ENCODE results near the gene SCN3B. TPM values are rescaled to one million over a fixed set of nuclear protein-coding genes. Genes with fewer than 3 reads are reported as not detected.

The SCN3B gene
- total and polyA plus RNA-seq, 9 donors = 12.8 to 28.2 (median 19.2) TPM

DNA sequence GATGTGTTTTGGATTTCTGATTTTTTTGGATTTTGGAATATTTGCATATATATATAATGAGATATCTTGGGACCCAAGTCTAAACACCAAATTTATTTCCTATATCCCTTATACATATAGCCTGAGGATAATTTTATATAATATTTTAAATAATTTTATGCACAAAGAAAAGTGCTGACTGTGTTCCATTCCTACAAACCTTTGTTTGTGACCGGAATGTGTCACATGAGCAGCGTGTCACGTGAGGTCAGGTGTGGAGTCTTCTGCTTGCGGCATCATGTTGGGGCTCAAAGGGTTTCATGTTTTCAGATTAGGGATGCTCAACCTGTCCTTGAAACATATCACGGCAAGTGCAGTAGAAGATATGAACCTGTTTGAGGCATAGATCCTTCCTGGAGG lies 65.6 kb downstream of the SCN3B start:
- peaks cover 54% of the 10 kb centered on the region for H3K4me1 ChIP-seq (ENCODE audit: control insufficient read depth, insufficient read depth, low read length)
- WGBS (ENCODE audit: insufficient coverage) = 100% methylated on average over 5 of the region's 5 CpGs
- H3K36me3 ChIP-seq (ENCODE audit: control insufficient read depth, insufficient read depth, low read length) = no peaks in the 10 kb centered on the region
- no peaks in the 10 kb centered on the region for H3K9me3 ChIP-seq (replicated peaks; ENCODE audit: control insufficient read depth, low read depth, low read length)
- H3K27me3 ChIP-seq (ENCODE audit: control insufficient read depth, insufficient read depth, low read length) = no peaks in the 10 kb centered on the region
- no peak for DNase-seq
- no peak overlapping the region for H3K4me3 ChIP-seq (ENCODE audit: low read length)
- no peak overlapping the region for H3K27ac ChIP-seq (ENCODE audit: low read length)

DNA sequence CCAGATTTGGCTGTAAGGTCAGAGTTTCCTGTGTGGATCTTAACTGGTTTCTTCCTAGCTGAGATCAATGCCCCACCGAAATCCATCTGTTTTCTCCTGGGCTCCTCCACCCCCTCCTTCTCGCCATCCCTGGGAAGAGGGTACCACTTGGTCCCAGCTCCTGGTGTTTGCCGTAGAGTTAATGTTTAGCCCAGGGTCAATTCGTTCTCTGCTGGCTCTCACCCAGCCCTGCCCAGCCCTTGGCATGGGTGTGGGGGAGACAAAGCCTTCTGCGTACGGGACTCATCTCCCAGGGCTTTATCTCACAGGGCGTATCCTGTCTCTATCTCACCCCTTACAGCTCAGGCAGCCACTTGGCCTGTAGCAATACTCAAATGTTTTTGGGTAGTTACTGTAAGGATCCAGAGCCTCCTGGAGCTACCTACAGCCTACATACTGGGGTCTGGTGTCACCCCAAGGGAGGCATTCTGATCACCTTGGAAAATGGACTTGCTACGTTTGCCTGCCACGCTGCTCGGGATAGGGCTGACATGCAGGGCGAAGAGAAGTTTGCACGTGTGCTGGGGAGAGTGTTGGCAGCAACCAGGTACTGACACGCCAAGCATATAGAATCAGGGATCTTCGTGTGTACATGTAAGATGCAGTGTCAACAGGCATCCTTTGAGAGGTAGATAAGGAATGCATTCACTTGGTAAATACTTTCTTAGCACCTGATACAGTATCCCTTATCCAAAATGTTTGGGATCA lies 66.1 kb downstream of the SCN3B start:
- Histone ChIP-seq H3K36me3 (ENCODE audit: control insufficient read depth, insufficient read depth, low read length) (no peaks in the 10 kb centered on the region), H3K27me3 (ENCODE audit: control insufficient read depth, insufficient read depth, low read length) (no peaks in the 10 kb centered on the region), H3K27ac (ENCODE audit: low read length) (no peak overlapping the region), H3K9me3 (replicated peaks; ENCODE audit: control insufficient read depth, low read depth, low read length) (no peaks in the 10 kb centered on the region), H3K4me3 (ENCODE audit: low read length) (no peak overlapping the region), H3K4me1 (ENCODE audit: control insufficient read depth, insufficient read depth, low read length) (peaks cover 54% of the 10 kb centered on the region)
- no peak for DNase-seq
- WGBS (ENCODE audit: insufficient coverage) = 74% methylated on average over 10 of the region's 14 CpGs

DNA sequence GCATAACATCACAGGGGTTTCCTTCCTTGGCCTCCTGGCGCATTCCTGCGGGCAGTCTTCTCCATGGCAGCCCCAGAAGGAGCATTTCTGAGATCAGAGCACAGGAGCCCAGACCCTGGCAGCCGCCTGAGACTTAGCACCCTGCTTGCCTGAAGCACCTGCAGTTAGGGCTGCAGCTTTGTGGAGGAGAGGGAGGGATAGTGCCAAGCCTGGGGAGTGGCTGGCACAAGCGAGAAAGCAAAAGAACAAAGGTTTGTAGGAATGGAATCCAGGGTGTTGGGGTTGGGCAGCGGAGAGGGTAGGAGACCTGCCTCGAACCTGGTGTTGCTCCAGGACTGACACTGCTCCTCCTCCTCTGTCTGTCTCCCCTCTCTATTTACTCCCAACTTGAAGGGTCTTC lies 66.9 kb downstream of the SCN3B start:
- no peaks in the 10 kb centered on the region for H3K27me3 ChIP-seq (ENCODE audit: control insufficient read depth, insufficient read depth, low read length)
- no peak overlapping the region for H3K4me3 ChIP-seq (ENCODE audit: low read length)
- WGBS (ENCODE audit: insufficient coverage) = 92% methylated on average over 4 of the region's 6 CpGs
- no peak overlapping the region for H3K27ac ChIP-seq (ENCODE audit: low read length)
- H3K9me3 ChIP-seq (replicated peaks; ENCODE audit: control insufficient read depth, low read depth, low read length) = no peaks in the 10 kb centered on the region
- peaks cover 54% of the 10 kb centered on the region for H3K4me1 ChIP-seq (ENCODE audit: control insufficient read depth, insufficient read depth, low read length)
- no peaks in the 10 kb centered on the region for H3K36me3 ChIP-seq (ENCODE audit: control insufficient read depth, insufficient read depth, low read length)
- DNase-seq = no peak

DNA sequence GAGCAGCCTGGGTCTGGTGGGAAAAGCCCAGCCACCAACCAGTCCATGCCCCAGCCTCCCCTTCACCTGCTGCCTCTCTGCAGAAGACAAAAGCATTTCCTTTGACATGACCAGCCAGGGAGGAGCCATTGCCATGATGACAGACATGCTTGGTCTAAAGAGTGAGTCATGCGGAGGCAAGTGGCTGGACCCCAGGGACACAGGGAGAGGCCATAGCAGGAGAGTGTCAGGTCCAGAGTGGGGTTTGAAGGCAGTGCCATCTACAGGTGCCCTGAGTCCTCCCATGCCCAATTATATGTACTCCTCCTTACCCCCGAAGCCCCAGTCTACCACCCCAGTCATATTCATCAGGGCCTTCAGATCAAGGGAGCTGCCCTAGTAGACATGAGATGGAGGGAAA lies 67.4 kb downstream of the SCN3B start:
- no peaks in the 10 kb centered on the region for H3K36me3 ChIP-seq (ENCODE audit: control insufficient read depth, insufficient read depth, low read length)
- DNase-seq = no peak
- no peak overlapping the region for H3K4me3 ChIP-seq (ENCODE audit: low read length)
- H3K4me1 ChIP-seq (ENCODE audit: control insufficient read depth, insufficient read depth, low read length) = peaks cover 54% of the 10 kb centered on the region
- H3K27me3 ChIP-seq (ENCODE audit: control insufficient read depth, insufficient read depth, low read length) = no peaks in the 10 kb centered on the region
- WGBS (ENCODE audit: insufficient coverage) = 80% methylated on average over 1 of the region's 2 CpGs
- H3K27ac ChIP-seq (ENCODE audit: low read length) = no peak overlapping the region
- no peaks in the 10 kb centered on the region for H3K9me3 ChIP-seq (replicated peaks; ENCODE audit: control insufficient read depth, low read depth, low read length)

DNA sequence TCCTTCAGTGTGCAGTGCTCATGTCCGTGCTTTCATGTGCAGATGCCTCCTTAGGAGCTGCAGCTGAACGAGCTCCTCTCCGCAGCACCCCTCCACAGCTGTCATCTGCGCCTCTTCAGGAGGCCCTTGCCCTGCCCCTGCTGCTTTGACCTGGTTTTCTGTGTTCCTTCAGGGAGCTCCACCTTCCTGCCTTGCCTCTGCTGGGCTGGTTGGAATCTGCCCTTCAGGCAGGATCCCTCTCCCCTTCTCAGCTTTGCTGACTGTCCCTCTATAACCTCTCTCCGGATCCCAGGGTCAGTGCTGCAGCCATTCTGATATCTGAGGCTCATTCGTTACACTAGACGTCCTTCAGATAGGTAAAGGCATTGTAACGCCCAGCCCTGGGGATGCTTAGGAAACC lies 67.9 kb downstream of the SCN3B start:
- no peaks in the 10 kb centered on the region for H3K9me3 ChIP-seq (replicated peaks; ENCODE audit: control insufficient read depth, low read depth, low read length)
- no peaks in the 10 kb centered on the region for H3K27me3 ChIP-seq (ENCODE audit: control insufficient read depth, insufficient read depth, low read length)
- WGBS (ENCODE audit: insufficient coverage) = 71% methylated on average over 8 of the region's 8 CpGs
- DNase-seq = no peak
- no peaks in the 10 kb centered on the region for H3K36me3 ChIP-seq (ENCODE audit: control insufficient read depth, insufficient read depth, low read length)
- peaks cover 50% of the 10 kb centered on the region for H3K4me1 ChIP-seq (ENCODE audit: control insufficient read depth, insufficient read depth, low read length)
- H3K27ac ChIP-seq (ENCODE audit: low read length) = no peak overlapping the region
- no peak overlapping the region for H3K4me3 ChIP-seq (ENCODE audit: low read length)

DNA sequence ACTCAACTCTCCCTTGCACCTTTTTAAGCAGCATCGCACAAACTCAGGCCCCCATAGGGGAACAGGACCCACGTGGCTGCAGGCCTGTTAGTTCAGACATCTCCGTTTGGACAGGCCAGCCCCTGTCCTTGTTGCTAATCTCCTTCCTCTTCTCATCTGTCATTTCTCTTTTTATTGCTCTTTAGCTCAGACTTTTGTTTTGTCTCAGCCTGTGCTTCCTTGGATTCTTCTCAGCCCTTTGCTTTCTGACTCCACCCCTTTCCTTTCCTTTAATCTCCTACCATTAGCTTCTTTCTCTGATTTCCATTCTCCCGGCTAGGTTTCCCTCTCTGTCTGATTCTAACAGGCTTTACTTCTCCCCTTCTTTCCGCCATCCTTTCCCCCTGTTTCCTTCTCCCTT lies 68.7 kb downstream of the SCN3B start:
- no peak overlapping the region for H3K27ac ChIP-seq (ENCODE audit: low read length)
- H3K36me3 ChIP-seq (ENCODE audit: control insufficient read depth, insufficient read depth, low read length) = no peaks in the 10 kb centered on the region
- H3K4me3 ChIP-seq (ENCODE audit: low read length) = no peak overlapping the region
- peaks cover 41% of the 10 kb centered on the region for H3K4me1 ChIP-seq (ENCODE audit: control insufficient read depth, insufficient read depth, low read length)
- H3K9me3 ChIP-seq (replicated peaks; ENCODE audit: control insufficient read depth, low read depth, low read length) = no peaks in the 10 kb centered on the region
- DNase-seq = no peak
- no peaks in the 10 kb centered on the region for H3K27me3 ChIP-seq (ENCODE audit: control insufficient read depth, insufficient read depth, low read length)
- WGBS (ENCODE audit: insufficient coverage) = 23% methylated on average over 4 of the region's 5 CpGs

DNA sequence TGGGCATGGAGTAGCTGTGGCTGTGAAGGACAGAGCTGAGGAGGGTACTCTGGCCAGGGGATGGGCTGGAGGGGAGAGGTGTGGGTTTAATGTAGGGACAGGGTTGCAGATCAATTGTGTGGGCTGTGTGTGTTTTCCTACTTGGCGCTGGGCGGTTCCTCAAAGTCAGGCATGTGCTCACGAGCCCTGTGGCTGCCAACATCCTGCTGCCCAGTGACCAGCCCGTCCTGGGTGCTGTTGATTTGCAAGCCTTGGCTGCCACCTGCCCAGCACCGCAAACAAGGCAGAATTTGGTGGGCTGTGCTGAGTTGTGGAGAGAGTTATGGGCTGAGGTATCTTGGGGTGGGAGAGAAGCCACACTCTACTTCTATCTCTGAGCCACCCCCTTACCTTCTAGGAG lies 69.2 kb downstream of the SCN3B start:
- H3K9me3 ChIP-seq (replicated peaks; ENCODE audit: control insufficient read depth, low read depth, low read length) = no peaks in the 10 kb centered on the region
- H3K4me1 ChIP-seq (ENCODE audit: control insufficient read depth, insufficient read depth, low read length) = peaks cover 40% of the 10 kb centered on the region
- no peaks in the 10 kb centered on the region for H3K27me3 ChIP-seq (ENCODE audit: control insufficient read depth, insufficient read depth, low read length)
- no peak overlapping the region for H3K27ac ChIP-seq (ENCODE audit: low read length)
- WGBS (ENCODE audit: insufficient coverage) = 86% methylated on average over 4 of the region's 5 CpGs
- no peak overlapping the region for H3K4me3 ChIP-seq (ENCODE audit: low read length)
- no peaks in the 10 kb centered on the region for H3K36me3 ChIP-seq (ENCODE audit: control insufficient read depth, insufficient read depth, low read length)
- no peak for DNase-seq

DNA sequence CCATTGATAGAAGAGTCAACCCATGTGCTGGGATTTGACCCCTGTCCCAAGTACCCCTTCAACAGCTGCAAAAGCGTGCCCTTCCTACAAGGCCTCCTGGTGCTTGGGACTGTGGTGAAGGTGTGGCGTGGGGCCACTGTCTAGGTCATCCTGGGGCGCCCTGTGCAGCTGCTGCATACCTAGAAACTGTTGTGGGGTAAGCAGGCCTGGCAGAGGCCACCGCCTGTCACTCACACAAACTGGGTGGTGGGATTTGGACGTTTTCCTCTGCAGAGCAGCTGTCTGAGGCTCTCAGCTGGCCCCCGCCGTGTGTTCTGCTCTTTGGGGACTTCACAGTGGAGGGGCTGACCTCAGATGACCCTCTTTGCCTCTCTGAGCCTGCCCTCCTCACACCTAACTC lies 69.7 kb downstream of the SCN3B start:
- 52% methylated on average over 6 of the region's 7 CpGs for WGBS (ENCODE audit: insufficient coverage)
- Histone ChIP-seq H3K27ac (ENCODE audit: low read length) (no peak overlapping the region), H3K4me3 (ENCODE audit: low read length) (no peak overlapping the region), H3K27me3 (ENCODE audit: control insufficient read depth, insufficient read depth, low read length) (no peaks in the 10 kb centered on the region), H3K4me1 (ENCODE audit: control insufficient read depth, insufficient read depth, low read length) (peaks cover 35% of the 10 kb centered on the region), H3K36me3 (ENCODE audit: control insufficient read depth, insufficient read depth, low read length) (no peaks in the 10 kb centered on the region), H3K9me3 (replicated peaks; ENCODE audit: control insufficient read depth, low read depth, low read length) (no peaks in the 10 kb centered on the region)
- no peak for DNase-seq

DNA sequence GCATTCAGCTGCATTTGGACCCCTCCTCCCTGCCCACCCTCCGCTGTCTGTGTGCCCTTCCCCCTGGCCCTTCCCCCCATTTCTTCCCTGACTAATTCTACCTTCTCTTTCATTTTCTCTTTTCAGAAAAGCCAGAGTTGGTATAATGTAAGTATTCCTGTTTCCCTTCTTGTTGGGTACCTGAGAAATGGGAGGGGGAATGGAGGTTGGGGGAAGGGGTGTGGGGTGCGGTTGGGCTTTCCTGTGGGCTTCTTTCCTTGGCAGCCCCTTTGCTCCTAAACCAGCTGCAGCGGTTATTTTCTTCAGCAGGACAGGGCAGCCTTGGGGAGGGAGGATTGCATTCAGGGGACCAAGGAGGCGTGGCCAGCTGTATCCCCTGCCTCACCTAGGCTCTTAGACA lies 70.2 kb downstream of the SCN3B start:
- no peak overlapping the region for H3K27ac ChIP-seq (ENCODE audit: low read length)
- no peaks in the 10 kb centered on the region for H3K36me3 ChIP-seq (ENCODE audit: control insufficient read depth, insufficient read depth, low read length)
- no peak overlapping the region for H3K4me3 ChIP-seq (ENCODE audit: low read length)
- WGBS (ENCODE audit: insufficient coverage) = 83% methylated on average over 1 of the region's 4 CpGs
- no peaks in the 10 kb centered on the region for H3K9me3 ChIP-seq (replicated peaks; ENCODE audit: control insufficient read depth, low read depth, low read length)
- DNase-seq = no peak
- H3K4me1 ChIP-seq (ENCODE audit: control insufficient read depth, insufficient read depth, low read length) = peaks cover 33% of the 10 kb centered on the region
- no peaks in the 10 kb centered on the region for H3K27me3 ChIP-seq (ENCODE audit: control insufficient read depth, insufficient read depth, low read length)

DNA sequence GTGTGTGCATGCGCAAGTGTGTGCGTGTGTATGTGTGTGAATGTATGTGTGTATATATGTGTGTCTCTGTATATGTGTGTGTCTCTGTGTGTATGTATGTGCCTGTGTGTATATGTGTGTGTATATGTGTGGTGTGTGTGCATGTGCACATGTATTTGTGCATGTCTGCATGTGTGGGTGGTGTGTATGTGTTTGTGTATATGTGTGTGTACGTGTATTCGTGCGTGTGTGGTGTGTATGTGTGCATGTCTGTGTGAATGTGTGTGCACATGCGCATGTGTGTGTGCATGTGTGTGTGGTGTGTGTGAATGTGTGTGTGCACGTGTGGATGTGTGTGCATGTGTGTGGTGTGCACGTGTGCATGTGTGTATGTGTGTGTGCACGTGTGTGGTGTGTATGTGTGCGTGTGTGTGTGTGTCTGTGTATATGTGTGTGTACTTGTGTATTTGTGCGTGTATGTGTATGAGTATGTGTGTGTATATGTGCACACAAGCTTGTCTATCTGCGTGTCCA lies 71.4 kb downstream of the SCN3B start:
- Histone ChIP-seq H3K4me1 (ENCODE audit: control insufficient read depth, insufficient read depth, low read length) (peaks cover 33% of the 10 kb centered on the region), H3K36me3 (ENCODE audit: control insufficient read depth, insufficient read depth, low read length) (no peaks in the 10 kb centered on the region), H3K4me3 (ENCODE audit: low read length) (no peak overlapping the region), H3K9me3 (replicated peaks; ENCODE audit: control insufficient read depth, low read depth, low read length) (no peaks in the 10 kb centered on the region), H3K27me3 (ENCODE audit: control insufficient read depth, insufficient read depth, low read length) (no peaks in the 10 kb centered on the region), H3K27ac (ENCODE audit: low read length) (no peak overlapping the region)
- 88% methylated on average over 11 of the region's 12 CpGs for WGBS (ENCODE audit: insufficient coverage)
- DNase-seq = no peak
